GM12878 (cell line): ENCODE measurements around the gene ABCA13. TPM values are rescaled to one million over a fixed set of nuclear protein-coding genes. Genes with fewer than 3 reads are reported as not detected.

Experiments used
- ATAC-seq: fragments of 200-7000 bp; cut with Tn5 transposase; 3 replicates; pipeline ENCODE4 v1.9.1; 2020; ENCODE audit warnings: mild to moderate bottlenecking, moderate library complexity
- BruUV-seq: library from RNA; stranded (reverse); fragments of 400-500 nt; replicated peaks from 2 replicates; lab custom pipeline; 2021; lab: Mats Ljungman, UMichigan
- CTCF ChIA-PET: fragments of 300-600 bp; sonication (Branson Sonifier 250); formaldehyde crosslinking; extraction: SDS; loops from one replicate; lab custom pipeline; 2021; ENCODE audit warnings: inconsistent platforms; lab: Yijun Ruan, JAX
- POLR2A ChIA-PET: fragments of 350-600 bp; formaldehyde crosslinking; extraction: SDS; loops from one replicate; lab custom pipeline; 2021; ENCODE audit warnings: inconsistent platforms; lab: Charles Lee
- RAD21 ChIA-PET: fragments of 300-600 bp; sonication (Branson Sonifier 250); formaldehyde crosslinking; loops from one replicate; lab custom pipeline; 2023; ENCODE audit warnings: antibody characterized with exemption; ENCODE audit not compliant: unreplicated experiment; lab: Charles Lee
- SMC1A ChIA-PET: fragments of 300-600 bp; sonication (Branson Sonifier 250); formaldehyde crosslinking; loops from one replicate; lab custom pipeline; 2023; ENCODE audit not compliant: unreplicated experiment, uncharacterized antibody; lab: Charles Lee
- DNase-seq: peaks from one replicate; pipeline ENCODE4 v3.0.0-alpha.2; 2011; ENCODE audit warnings: low read depth, low spot score
- FAIRE-seq: peaks from 3 replicates; lab custom pipeline; 2011; peaks lifted over from hg19 to GRCh38; lab: Jason Lieb, UNC
- H2AFZ ChIP-seq: 2 replicates; pipeline ENCODE4 v1.6.0; 2011; ENCODE audit warnings: low read depth, low read length, control low read depth; ENCODE audit not compliant: control insufficient read depth
- H3K27ac ChIP-seq: 2 replicates; pipeline ENCODE4 v1.5.1; 2011; ENCODE audit warnings: control low read depth; ENCODE audit not compliant: control insufficient read depth, insufficient read depth
- H3K27me3 ChIP-seq, 2 experiments: replicated peaks in 1 of 2; 2 replicates each; pipeline versions ENCODE4 v1.6.0 to v1.6.1; 2011; ENCODE audit warnings: low read length in 1 of 2; ENCODE audit not compliant: control insufficient read depth in 2 of 2, insufficient read depth in 2 of 2
- H3K36me3 ChIP-seq, 2 experiments: 2 replicates each; pipeline ENCODE4 v1.5.1; 2011; ENCODE audit warnings: low read length in 1 of 2; ENCODE audit not compliant: control insufficient read depth in 2 of 2, insufficient read depth in 2 of 2
- H3K4me1 ChIP-seq: 2 replicates; pipeline ENCODE4 v1.6.1; 2011; ENCODE audit warnings: mild to moderate bottlenecking, low read length, moderate library complexity, mixed read lengths; ENCODE audit not compliant: control insufficient read depth, insufficient read depth
- H3K4me2 ChIP-seq: 2 replicates; pipeline ENCODE4 v1.6.0; 2011; ENCODE audit warnings: control low read depth; ENCODE audit not compliant: control insufficient read depth, insufficient read depth
- H3K4me3 ChIP-seq: fragments of 200-600 bp; sonication (generic); 2 replicates; pipeline ENCODE4 v1.5.1; 2016
- H3K79me2 ChIP-seq: 2 replicates; pipeline ENCODE4 v1.6.0; 2011; ENCODE audit warnings: low read length; ENCODE audit not compliant: control insufficient read depth, insufficient read depth
- H3K9ac ChIP-seq: 2 replicates; pipeline ENCODE4 v1.8.0; 2011; ENCODE audit warnings: low read length, control low read depth, mixed read lengths; ENCODE audit not compliant: control insufficient read depth, insufficient read depth
- H3K9me3 ChIP-seq: replicated peaks from 3 replicates; pipeline ENCODE4 v1.5.1; 2011; ENCODE audit warnings: mild to moderate bottlenecking, low read length; ENCODE audit not compliant: control insufficient read depth, insufficient read depth
- H4K20me1 ChIP-seq: 2 replicates; pipeline ENCODE4 v1.6.0; 2011; ENCODE audit not compliant: control insufficient read depth, insufficient read depth
- EP300 ChIP-seq, 2 experiments: fragments of 150-350 bp in 1 of 2; IDR thresholded peaks; 2 replicates each; pipeline ENCODE4 v1.6.1; 2011 to 2012; ENCODE audit warnings: low read depth in 2 of 2, low read length in 2 of 2, borderline replicate concordance in 1 of 2, improper control_type of control experiment in 1 of 2, inconsistent platforms in 1 of 2; ENCODE audit not compliant: control insufficient read depth in 1 of 2
- GATAD2B ChIP-seq: fragments of 450-650 bp; conservative IDR thresholded peaks from 2 replicates; pipeline ENCODE4 v1.6.1; 2017; ENCODE audit warnings: low read depth, mild to moderate bottlenecking, moderate library complexity
- HDGF ChIP-seq: fragments of 450-650 bp; IDR thresholded peaks from 2 replicates; pipeline ENCODE4 v1.6.1; 2016; ENCODE audit warnings: antibody characterized with exemption
- LARP7 ChIP-seq: fragments of 450-650 bp; IDR thresholded peaks from 2 replicates; pipeline ENCODE4 v1.6.1; 2017; ENCODE audit warnings: mild to moderate bottlenecking
- PAX8 ChIP-seq: fragments of 450-650 bp; IDR thresholded peaks from 2 replicates; pipeline ENCODE4 v1.6.1; 2017; ENCODE audit warnings: mild to moderate bottlenecking, moderate library complexity
- SMC3 ChIP-seq: IDR thresholded peaks from 2 replicates; pipeline ENCODE4 v1.6.1; 2011; ENCODE audit warnings: low read length, improper control_type of control experiment, borderline replicate concordance
- SRF ChIP-seq, 2 experiments: IDR thresholded peaks; 2 replicates each; pipeline ENCODE4 v1.6.1; 2011; ENCODE audit warnings: low read depth in 2 of 2, low read length in 2 of 2, mild to moderate bottlenecking in 1 of 2, moderate library complexity in 1 of 2
- TARDBP ChIP-seq: IDR thresholded peaks from 2 replicates; pipeline ENCODE4 v1.6.1; 2016; ENCODE audit warnings: borderline replicate concordance
- TCF3 ChIP-seq: IDR thresholded peaks from 2 replicates; pipeline ENCODE4 v1.6.1; 2012; ENCODE audit warnings: low read depth, mild to moderate bottlenecking, low read length, borderline replicate concordance; ENCODE audit not compliant: insufficient read depth
- YY1 ChIP-seq: IDR thresholded peaks from 2 replicates; pipeline ENCODE4 v1.6.1; 2011; ENCODE audit warnings: low read depth, mild to moderate bottlenecking, low read length
- in situ Hi-C: fragments of 300-500 bp; cut with MboI; formaldehyde crosslinking; loops from 9 replicates; pipeline ENCODE4 v1.14.3; 2018; ENCODE audit warnings: mixed read lengths
- intact Hi-C: fragments of 100-400 bp; cut with micrococcal nuclease; formaldehyde crosslinking; loops from one replicate; pipeline ENCODE4 v1.14.2; 2022; ENCODE audit not compliant: unreplicated experiment
- polyA plus RNA-seq, 11 experiments: library from polyadenylated mRNA; depleted of rRNA in 4 of 11; unstranded in 6 of 11; stranded (reverse) in 5 of 11; fragments of >200 nt; fragmentation: Nextera tagmentation in 4 of 11; fragmentation: Illumina TruSeq in 1 of 11; extraction: Ambion mirVana in 4 of 11; extraction: Trizol in 1 of 11; gene quantifications; 1 replicate in 1 of 11; 2 replicates in 10 of 11; pipeline versions ENCODE4 v1.2.1 to v1.2.3, GENCODE V29; 2011 to 2016; ENCODE audit warnings: inconsistent platforms in 2 of 11, missing spikeins in 2 of 11, low read depth in 1 of 11
- total RNA-seq, 4 experiments: library from RNA; depleted of rRNA in 3 of 4; stranded (reverse); fragments of >200 nt in 3 of 4; fragmentation: Illumina TruSeq in 1 of 4; extraction: Trizol in 1 of 4; gene quantifications; 2 replicates each; pipeline versions ENCODE4 v1.2.1 to v1.2.3, GENCODE V29; 2013 to 2021
- TF ChIP-seq, protein P1 (sequence below): fragments of 450-650 bp; IDR thresholded peaks from 2 replicates; pipeline ENCODE4 v1.6.1; 2016; ENCODE audit warnings: mild to moderate bottlenecking
- TF ChIP-seq, protein P2 (sequence below): fragments of 450-650 bp; IDR thresholded peaks from 2 replicates; pipeline ENCODE4 v1.6.1; 2017; ENCODE audit warnings: mild to moderate bottlenecking
- TF ChIP-seq, protein P3 (sequence below): IDR thresholded peaks from 2 replicates; pipeline ENCODE4 v1.6.1; 2012; ENCODE audit warnings: mild to moderate bottlenecking, low read depth, low read length
- TF ChIP-seq, protein P4 (sequence below): fragments of 450-650 bp; IDR thresholded peaks from 2 replicates; pipeline ENCODE4 v1.6.1; 2017; ENCODE audit warnings: mild to moderate bottlenecking, low read depth, inconsistent platforms; ENCODE audit not compliant: poor library complexity, severe bottlenecking
- TF ChIP-seq, protein P5 (sequence below): IDR thresholded peaks from 2 replicates; pipeline ENCODE4 v1.6.1; 2011; ENCODE audit warnings: mild to moderate bottlenecking, low read depth, low read length, moderate library complexity; ENCODE audit not compliant: insufficient replicate concordance

ABCA13 gene
- total and polyA plus RNA-seq, 10 of the 15 experiments (the other 5 are each of a cell fraction or from before 2014, with no cell fraction given): under 0.01 to 0.98 (median 0.04) TPM; not detected in 2

DNA sequence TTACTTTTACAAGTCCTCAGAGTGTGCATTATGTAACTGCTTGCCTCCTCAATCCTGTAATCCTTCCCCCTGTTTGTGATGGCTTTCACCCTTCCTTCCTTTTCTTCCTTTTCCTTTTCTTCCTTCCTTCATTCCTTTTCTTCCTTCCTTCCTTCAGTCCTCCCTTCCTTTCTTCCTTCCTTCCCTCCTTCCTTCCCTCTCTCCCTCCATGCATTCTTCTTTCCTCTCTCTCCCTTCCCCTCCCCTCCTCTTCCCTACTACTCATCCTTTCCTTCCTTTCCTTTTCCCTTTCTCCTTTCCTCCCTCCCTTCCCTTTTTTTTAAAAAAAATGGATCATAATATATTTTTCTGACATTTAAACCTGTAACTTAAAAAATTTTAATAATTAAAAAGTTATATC lies 22.2 kb upstream of the ABCA13 start:
- no peaks in the 10 kb centered on the region for H3K4me1 ChIP-seq
- no peak for TF ChIP-seq EP300 (IDR thresholded peaks at IDR 0.05; ENCODE audit: borderline replicate concordance in 1 of 2, control insufficient read depth in 1 of 2, low read depth in 2 of 2, low read length in 2 of 2)
- TF ChIP-seq, protein P1, sequence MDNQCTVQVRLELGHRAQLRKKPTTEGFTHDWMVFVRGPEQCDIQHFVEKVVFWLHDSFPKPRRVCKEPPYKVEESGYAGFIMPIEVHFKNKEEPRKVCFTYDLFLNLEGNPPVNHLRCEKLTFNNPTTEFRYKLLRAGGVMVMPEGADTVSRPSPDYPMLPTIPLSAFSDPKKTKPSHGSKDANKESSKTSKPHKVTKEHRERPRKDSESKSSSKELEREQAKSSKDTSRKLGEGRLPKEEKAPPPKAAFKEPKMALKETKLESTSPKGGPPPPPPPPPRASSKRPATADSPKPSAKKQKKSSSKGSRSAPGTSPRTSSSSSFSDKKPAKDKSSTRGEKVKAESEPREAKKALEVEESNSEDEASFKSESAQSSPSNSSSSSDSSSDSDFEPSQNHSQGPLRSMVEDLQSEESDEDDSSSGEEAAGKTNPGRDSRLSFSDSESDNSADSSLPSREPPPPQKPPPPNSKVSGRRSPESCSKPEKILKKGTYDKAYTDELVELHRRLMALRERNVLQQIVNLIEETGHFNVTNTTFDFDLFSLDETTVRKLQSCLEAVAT: no peak
- no peak for TF ChIP-seq TCF3
- TF ChIP-seq, protein P2, sequence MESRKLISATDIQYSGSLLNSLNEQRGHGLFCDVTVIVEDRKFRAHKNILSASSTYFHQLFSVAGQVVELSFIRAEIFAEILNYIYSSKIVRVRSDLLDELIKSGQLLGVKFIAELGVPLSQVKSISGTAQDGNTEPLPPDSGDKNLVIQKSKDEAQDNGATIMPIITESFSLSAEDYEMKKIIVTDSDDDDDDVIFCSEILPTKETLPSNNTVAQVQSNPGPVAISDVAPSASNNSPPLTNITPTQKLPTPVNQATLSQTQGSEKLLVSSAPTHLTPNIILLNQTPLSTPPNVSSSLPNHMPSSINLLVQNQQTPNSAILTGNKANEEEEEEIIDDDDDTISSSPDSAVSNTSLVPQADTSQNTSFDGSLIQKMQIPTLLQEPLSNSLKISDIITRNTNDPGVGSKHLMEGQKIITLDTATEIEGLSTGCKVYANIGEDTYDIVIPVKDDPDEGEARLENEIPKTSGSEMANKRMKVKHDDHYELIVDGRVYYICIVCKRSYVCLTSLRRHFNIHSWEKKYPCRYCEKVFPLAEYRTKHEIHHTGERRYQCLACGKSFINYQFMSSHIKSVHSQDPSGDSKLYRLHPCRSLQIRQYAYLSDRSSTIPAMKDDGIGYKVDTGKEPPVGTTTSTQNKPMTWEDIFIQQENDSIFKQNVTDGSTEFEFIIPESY: no peak
- no peak for TF ChIP-seq HDGF
- TF ChIP-seq SRF (IDR thresholded peaks at IDR 0.05; ENCODE audit: low read depth in 2 of 2, low read length in 2 of 2): no peak
- TF ChIP-seq YY1: no peak
- TF ChIP-seq SMC3: no peak
- TF ChIP-seq, protein P3, sequence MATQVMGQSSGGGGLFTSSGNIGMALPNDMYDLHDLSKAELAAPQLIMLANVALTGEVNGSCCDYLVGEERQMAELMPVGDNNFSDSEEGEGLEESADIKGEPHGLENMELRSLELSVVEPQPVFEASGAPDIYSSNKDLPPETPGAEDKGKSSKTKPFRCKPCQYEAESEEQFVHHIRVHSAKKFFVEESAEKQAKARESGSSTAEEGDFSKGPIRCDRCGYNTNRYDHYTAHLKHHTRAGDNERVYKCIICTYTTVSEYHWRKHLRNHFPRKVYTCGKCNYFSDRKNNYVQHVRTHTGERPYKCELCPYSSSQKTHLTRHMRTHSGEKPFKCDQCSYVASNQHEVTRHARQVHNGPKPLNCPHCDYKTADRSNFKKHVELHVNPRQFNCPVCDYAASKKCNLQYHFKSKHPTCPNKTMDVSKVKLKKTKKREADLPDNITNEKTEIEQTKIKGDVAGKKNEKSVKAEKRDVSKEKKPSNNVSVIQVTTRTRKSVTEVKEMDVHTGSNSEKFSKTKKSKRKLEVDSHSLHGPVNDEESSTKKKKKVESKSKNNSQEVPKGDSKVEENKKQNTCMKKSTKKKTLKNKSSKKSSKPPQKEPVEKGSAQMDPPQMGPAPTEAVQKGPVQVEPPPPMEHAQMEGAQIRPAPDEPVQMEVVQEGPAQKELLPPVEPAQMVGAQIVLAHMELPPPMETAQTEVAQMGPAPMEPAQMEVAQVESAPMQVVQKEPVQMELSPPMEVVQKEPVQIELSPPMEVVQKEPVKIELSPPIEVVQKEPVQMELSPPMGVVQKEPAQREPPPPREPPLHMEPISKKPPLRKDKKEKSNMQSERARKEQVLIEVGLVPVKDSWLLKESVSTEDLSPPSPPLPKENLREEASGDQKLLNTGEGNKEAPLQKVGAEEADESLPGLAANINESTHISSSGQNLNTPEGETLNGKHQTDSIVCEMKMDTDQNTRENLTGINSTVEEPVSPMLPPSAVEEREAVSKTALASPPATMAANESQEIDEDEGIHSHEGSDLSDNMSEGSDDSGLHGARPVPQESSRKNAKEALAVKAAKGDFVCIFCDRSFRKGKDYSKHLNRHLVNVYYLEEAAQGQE: no peak
- TF ChIP-seq GATAD2B: no peak
- TF ChIP-seq PAX8: no peak
- TF ChIP-seq, protein P4, sequence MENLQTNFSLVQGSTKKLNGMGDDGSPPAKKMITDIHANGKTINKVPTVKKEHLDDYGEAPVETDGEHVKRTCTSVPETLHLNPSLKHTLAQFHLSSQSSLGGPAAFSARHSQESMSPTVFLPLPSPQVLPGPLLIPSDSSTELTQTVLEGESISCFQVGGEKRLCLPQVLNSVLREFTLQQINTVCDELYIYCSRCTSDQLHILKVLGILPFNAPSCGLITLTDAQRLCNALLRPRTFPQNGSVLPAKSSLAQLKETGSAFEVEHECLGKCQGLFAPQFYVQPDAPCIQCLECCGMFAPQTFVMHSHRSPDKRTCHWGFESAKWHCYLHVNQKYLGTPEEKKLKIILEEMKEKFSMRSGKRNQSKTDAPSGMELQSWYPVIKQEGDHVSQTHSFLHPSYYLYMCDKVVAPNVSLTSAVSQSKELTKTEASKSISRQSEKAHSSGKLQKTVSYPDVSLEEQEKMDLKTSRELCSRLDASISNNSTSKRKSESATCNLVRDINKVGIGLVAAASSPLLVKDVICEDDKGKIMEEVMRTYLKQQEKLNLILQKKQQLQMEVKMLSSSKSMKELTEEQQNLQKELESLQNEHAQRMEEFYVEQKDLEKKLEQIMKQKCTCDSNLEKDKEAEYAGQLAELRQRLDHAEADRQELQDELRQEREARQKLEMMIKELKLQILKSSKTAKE: no peak
- TF ChIP-seq LARP7: no peak
- TF ChIP-seq, protein P5, sequence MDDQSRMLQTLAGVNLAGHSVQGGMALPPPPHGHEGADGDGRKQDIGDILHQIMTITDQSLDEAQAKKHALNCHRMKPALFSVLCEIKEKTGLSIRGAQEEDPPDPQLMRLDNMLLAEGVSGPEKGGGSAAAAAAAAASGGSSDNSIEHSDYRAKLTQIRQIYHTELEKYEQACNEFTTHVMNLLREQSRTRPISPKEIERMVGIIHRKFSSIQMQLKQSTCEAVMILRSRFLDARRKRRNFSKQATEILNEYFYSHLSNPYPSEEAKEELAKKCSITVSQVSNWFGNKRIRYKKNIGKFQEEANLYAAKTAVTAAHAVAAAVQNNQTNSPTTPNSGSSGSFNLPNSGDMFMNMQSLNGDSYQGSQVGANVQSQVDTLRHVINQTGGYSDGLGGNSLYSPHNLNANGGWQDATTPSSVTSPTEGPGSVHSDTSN: no peak
- no peak for TF ChIP-seq TARDBP

More for the DNA sequence above, 22.2 kb upstream of the ABCA13 start:
- CTCF ChIA-PET: no interaction called here
- SMC1A ChIA-PET: interaction anchor here (0.5 kb wide), 1 partner anchor 17 kb away, joined by 4 read pairs; no protein-coding TSS in a partner anchor
- no peak overlapping the region for H3K4me3 ChIP-seq
- no peak for ATAC-seq
- POLR2A ChIA-PET: no interaction called here
- H3K9me3 ChIP-seq: no peaks in the 10 kb centered on the region
- H3K27me3 ChIP-seq: peaks cover 0 to 2% of the 10 kb centered on the region in 2 experiments; a peak in 2 of 4 replicates
- H3K4me2 ChIP-seq: no peak overlapping the region
- H2AFZ ChIP-seq: no peak overlapping the region
- H3K27ac ChIP-seq: no peak overlapping the region
- BruUV-seq: no TSS peak
- no peaks in the 10 kb centered on the region for H4K20me1 ChIP-seq
- RAD21 ChIA-PET: no interaction called here
- H3K36me3 ChIP-seq: no peaks in the 10 kb centered on the region
- FAIRE-seq: no peak
- in situ Hi-C loops: no loop called here
- H3K9ac ChIP-seq: no peak overlapping the region
- no peak for DNase-seq
- no peaks in the 10 kb centered on the region for H3K79me2 ChIP-seq
- intact Hi-C loops: no loop called here
